Lung (tissue), 12 donors: ENCODE data around the gene PAK2. TPM values are rescaled to one million over a fixed set of nuclear protein-coding genes. Genes with fewer than 3 reads are reported as not detected.

Experiments
- ATAC-seq: fragments of 200-7000 bp; cut with Tn5 transposase; one replicate; pipeline ENCODE4 v1.9.1; 2020; ENCODE audit warnings: moderate number of reproducible peaks; ENCODE audit not compliant: insufficient read depth, low FRiP score
- DNase-seq, 3 donors: peaks; one replicate each; pipeline ENCODE4 v3.0.0-alpha.2; 2013 to 2017
- H3K27ac ChIP-seq, 2 donors: one replicate each; pipeline ENCODE4 v1.5.1; 2013; ENCODE audit warnings: mild to moderate bottlenecking in 2 of 2, moderate library complexity in 2 of 2, control low read depth in 1 of 2, inconsistent platforms in 1 of 2, low read depth in 1 of 2, low read length in 1 of 2
- H3K27me3 ChIP-seq, 3 donors: one replicate each; pipeline ENCODE4 v1.5.1; 2013; ENCODE audit warnings: low read length in 2 of 3; ENCODE audit not compliant: control insufficient read depth in 3 of 3, insufficient read depth in 3 of 3
- H3K36me3 ChIP-seq, 4 donors: one replicate each; pipeline ENCODE4 v1.5.1; 2013; ENCODE audit warnings: low read length in 4 of 4, mild to moderate bottlenecking in 1 of 4, moderate library complexity in 1 of 4; ENCODE audit not compliant: control insufficient read depth in 4 of 4, insufficient read depth in 4 of 4
- H3K4me1 ChIP-seq, 5 donors: one replicate each; pipeline ENCODE4 v1.5.1; 2013; ENCODE audit warnings: low read length in 5 of 5, mild to moderate bottlenecking in 2 of 5, moderate library complexity in 1 of 5; ENCODE audit not compliant: control insufficient read depth in 5 of 5, insufficient read depth in 5 of 5
- H3K4me3 ChIP-seq: one replicate; pipeline ENCODE4 v1.5.1; 2013; ENCODE audit warnings: mild to moderate bottlenecking, control low read depth, moderate library complexity
- H3K9ac ChIP-seq, 2 donors: one replicate each; pipeline ENCODE4 v1.5.1; 2013; ENCODE audit warnings: low read length in 2 of 2, control low read depth in 1 of 2; ENCODE audit not compliant: insufficient read depth in 1 of 2
- H3K9me3 ChIP-seq, 4 donors: one replicate each; pipeline ENCODE4 v1.5.1; 2013; ENCODE audit warnings: low read length in 3 of 4, mild to moderate bottlenecking in 1 of 4, moderate library complexity in 1 of 4; ENCODE audit not compliant: control insufficient read depth in 4 of 4, insufficient read depth in 3 of 4
- CTCF ChIP-seq: IDR thresholded peaks from 2 replicates; pipeline ENCODE4 v1.5.1; 2012; ENCODE audit warnings: mild to moderate bottlenecking; ENCODE audit errors: control extremely low read depth, extremely low read depth
- WGBS, 2 donors: extraction: QIAGEN DNeasy Blood & Tissue Kit; methylation state at CpG; one replicate each; pipeline ENCODE4 v1.1.7; 2013; 5-methylcytosine and 5-hydroxymethylcytosine counted together
- polyA plus RNA-seq, 2 donors: library from polyadenylated mRNA; stranded (reverse); fragments of 200-250 nt; gene quantifications; one replicate each; pipeline ENCODE4 v1.2.1, GENCODE V29; 2013
- total RNA-seq, 2 donors: library from RNA; depleted of rRNA in 1 of 2; stranded (reverse); fragments of >200 nt in 1 of 2; gene quantifications; one replicate each; pipeline ENCODE4 v1.2.1, GENCODE V29; 2014 to 2021
- donor health status: control.
- donor health status: control.
- donor health status: Bipolar disorder and iron deficiency.
- donor health status: healthy.
- donor health status: DM: yes; HTN: yes; CAD: no.

PAK2 gene
- total and polyA plus RNA-seq, 4 donors, result 23.7 to 81.4 (median 55.1) TPM

GRCh38 chr3:196694202-196694638 lies 45.4 kb upstream of the PAK2 start:
- Histone ChIP-seq H3K4me3 (no peak overlapping the region), H3K27ac (no peak overlapping the region), H3K9ac (no peak overlapping the region), H3K36me3 (no peaks in the 10 kb centered on the region), H3K9me3 (no peaks in the 10 kb centered on the region), H3K4me1 (peaks cover 0 to 4% (median 0%) of the 10 kb centered on the region in 5 donors), H3K27me3 (no peaks in the 10 kb centered on the region)
- TF ChIP-seq CTCF, result no peak
- WGBS, 2 donors, result 0% methylated on average over 1 of the region's 1 CpG
- no peak for ATAC-seq
- peak in 2 of 3 donors; percentile 20 to 21 for DNase-seq

- Histone ChIP-seq H3K27me3 (no peaks in the 10 kb centered on the region), H3K4me3 (no peak overlapping the region), H3K9me3 (no peaks in the 10 kb centered on the region), H3K9ac (no peak overlapping the region), H3K4me1 (peaks cover 0 to 4% (median 0%) of the 10 kb centered on the region in 5 donors), H3K27ac (peak overlapping the region in 1 of 2 donors; percentile 40), H3K36me3 (no peaks in the 10 kb centered on the region)
- no peak for TF ChIP-seq CTCF
- DNase-seq (no peak), ATAC-seq (no peak)
- WGBS, 2 donors, result 92 to 94% methylated on average over 16 to 17 of the region's 17 CpGs
Observed at GRCh38 chr3:196694941-196695848, 44.5 kb upstream of the PAK2 start.

- Histone ChIP-seq H3K4me1 (peaks cover 0 to 3% (median 0%) of the 10 kb centered on the region in 5 donors), H3K9me3 (no peaks in the 10 kb centered on the region), H3K4me3 (no peak overlapping the region), H3K36me3 (no peaks in the 10 kb centered on the region), H3K9ac (no peak overlapping the region), H3K27me3 (no peaks in the 10 kb centered on the region), H3K27ac (no peak overlapping the region)
- ATAC-seq (no peak), DNase-seq (no peak)
- WGBS, 2 donors, result 90 to 93% methylated on average over 5 of the region's 5 CpGs
- no peak for TF ChIP-seq CTCF
Observed at GRCh38 chr3:196695849-196696226, 43.8 kb upstream of the PAK2 start.
